IMR-90 (cell line): ENCODE data around the gene CYSLTR2. TPM values are rescaled to one million over a fixed set of nuclear protein-coding genes. Genes with fewer than 3 reads are reported as not detected.

Source experiments
- ATAC-seq: fragments of 200-7000 bp; cut with Tn5 transposase; 2 replicates; pipeline ENCODE4 v1.9.1; 2020; ENCODE audit warnings: low read depth, mild to moderate bottlenecking, moderate library complexity
- BruUV-seq: library from RNA; stranded (reverse); fragments of 400-500 nt; replicated peaks from 2 replicates; lab custom pipeline; 2021; lab: Mats Ljungman, UMichigan
- CTCF ChIA-PET: fragments of 300-600 bp; formaldehyde crosslinking; extraction: SDS; loops from one replicate; lab custom pipeline; 2021; ENCODE audit warnings: antibody characterized with exemption; lab: Yijun Ruan, JAX
- POLR2A ChIA-PET: fragments of 300-600 bp; sonication (Branson Sonifier 250); formaldehyde crosslinking; loops from one replicate; lab custom pipeline; 2022; ENCODE audit warnings: antibody characterized with exemption; ENCODE audit not compliant: unreplicated experiment; lab: Charles Lee
- DNase-seq: peaks from one replicate; pipeline ENCODE4 v3.0.0; 2013
- H2AFZ ChIP-seq: replicated peaks from 2 replicates; pipeline ENCODE3; 2013; ENCODE audit warnings: low read length, mild to moderate bottlenecking; ENCODE audit not compliant: poor library complexity
- H2AK5ac ChIP-seq: 2 replicates; pipeline ENCODE4 v1.6.1; 2013; ENCODE audit warnings: low read depth, low read length, inconsistent platforms
- H2AK9ac ChIP-seq: replicated peaks from 2 replicates; pipeline ENCODE3; 2013; ENCODE audit warnings: mild to moderate bottlenecking, low read depth, low read length, moderate library complexity; ENCODE audit not compliant: poor library complexity
- H2BK120ac ChIP-seq: 2 replicates; pipeline ENCODE4 v1.6.1; 2013; ENCODE audit warnings: low read depth, low read length, inconsistent platforms
- H2BK15ac ChIP-seq: 3 replicates; pipeline ENCODE4 v1.6.1; 2013; ENCODE audit warnings: low read depth, low read length, inconsistent platforms
- H2BK20ac ChIP-seq: 2 replicates; pipeline ENCODE4 v1.6.1; 2013; ENCODE audit warnings: low read depth, mild to moderate bottlenecking, inconsistent platforms, low read length, moderate library complexity
- H2BK5ac ChIP-seq: 2 replicates; pipeline ENCODE4 v1.6.1; 2013; ENCODE audit warnings: mild to moderate bottlenecking, low read depth, low read length, inconsistent platforms; ENCODE audit not compliant: poor library complexity, severe bottlenecking
- H3K14ac ChIP-seq: replicated peaks from 2 replicates; pipeline ENCODE4 v1.6.1; 2013; ENCODE audit warnings: low read depth, low read length, inconsistent platforms
- H3K18ac ChIP-seq: 2 replicates; pipeline ENCODE4 v1.6.1; 2013; ENCODE audit warnings: low read depth, low read length, control low read depth
- H3K23ac ChIP-seq: 2 replicates; pipeline ENCODE4 v1.6.1; 2013; ENCODE audit warnings: low read depth, low read length, inconsistent platforms
- H3K27ac ChIP-seq: 2 replicates; pipeline ENCODE4 v1.5.1; 2013; ENCODE audit warnings: mild to moderate bottlenecking, control low read depth, low read length; ENCODE audit not compliant: insufficient read depth
- H3K27me3 ChIP-seq: 2 replicates; pipeline ENCODE4 v1.6.1; 2013; ENCODE audit warnings: low read length; ENCODE audit not compliant: control insufficient read depth, insufficient read depth
- H3K36me3 ChIP-seq: 2 replicates; pipeline ENCODE4 v1.6.1; 2013; ENCODE audit warnings: low read length, mixed read lengths; ENCODE audit not compliant: control insufficient read depth, insufficient read depth
- H3K4ac ChIP-seq: 2 replicates; pipeline ENCODE4 v1.6.1; 2013; ENCODE audit warnings: low read depth, low read length, inconsistent platforms
- H3K4me1 ChIP-seq: 2 replicates; pipeline ENCODE4 v1.6.1; 2013; ENCODE audit warnings: low read length, mixed read lengths; ENCODE audit not compliant: control insufficient read depth, insufficient read depth
- H3K4me2 ChIP-seq: 2 replicates; pipeline ENCODE4 v1.6.1; 2013; ENCODE audit warnings: low read depth, mild to moderate bottlenecking, control low read depth, low read length, moderate library complexity
- H3K4me3 ChIP-seq: 2 replicates; pipeline ENCODE4 v1.5.1; 2013; ENCODE audit warnings: low read depth, mild to moderate bottlenecking, control low read depth, low read length, moderate library complexity; ENCODE audit not compliant: insufficient read depth
- H3K56ac ChIP-seq: 2 replicates; pipeline ENCODE4 v1.6.1; 2013; ENCODE audit warnings: low read length, inconsistent platforms; ENCODE audit not compliant: insufficient read depth; ENCODE audit errors: extremely low read depth
- H3K79me1 ChIP-seq, 2 experiments: 2 replicates each; pipeline ENCODE4 v1.6.1; 2013; ENCODE audit warnings: low read length in 2 of 2, inconsistent platforms in 1 of 2, low read depth in 1 of 2
- H3K9ac ChIP-seq: 2 replicates; pipeline ENCODE4 v1.6.1; 2013; ENCODE audit warnings: low read depth, low read length, control low read depth
- H3K9me1 ChIP-seq: 2 replicates; pipeline ENCODE4 v1.6.1; 2013; ENCODE audit warnings: low read length, inconsistent platforms; ENCODE audit not compliant: insufficient read depth
- H3K9me3 ChIP-seq: 2 replicates; pipeline ENCODE4 v1.6.1; 2013; ENCODE audit warnings: low read length; ENCODE audit not compliant: control insufficient read depth, insufficient read depth
- H4K20me1 ChIP-seq: 2 replicates; pipeline ENCODE4 v1.6.1; 2013; ENCODE audit warnings: low read length, inconsistent platforms; ENCODE audit not compliant: insufficient read depth
- H4K5ac ChIP-seq: 2 replicates; pipeline ENCODE4 v1.6.1; 2013; ENCODE audit warnings: mild to moderate bottlenecking, low read depth, low read length, control low read depth
- H4K8ac ChIP-seq, 2 experiments: 2 replicates each; pipeline ENCODE4 v1.6.1; 2013; ENCODE audit warnings: low read depth in 2 of 2, low read length in 2 of 2, control low read depth in 1 of 2, inconsistent platforms in 1 of 2
- H4K91ac ChIP-seq: 2 replicates; pipeline ENCODE4 v1.6.1; 2013; ENCODE audit warnings: low read depth, low read length, inconsistent platforms; ENCODE audit not compliant: insufficient read depth
- BHLHE40 ChIP-seq: fragments of 150-350 bp; IDR thresholded peaks from 2 replicates; pipeline ENCODE4 v1.6.1; 2016; ENCODE audit warnings: mild to moderate bottlenecking, low read depth, low read length
- CEBPB ChIP-seq: IDR thresholded peaks from 2 replicates; pipeline ENCODE4 v1.6.1; 2012; ENCODE audit warnings: low read depth, low read length, improper control_type of control experiment
- ELK1 ChIP-seq: fragments of 150-350 bp; IDR thresholded peaks from 2 replicates; pipeline ENCODE4 v1.6.1; 2016; ENCODE audit warnings: low read depth, mild to moderate bottlenecking, low read length, moderate library complexity, borderline replicate concordance
- MAZ ChIP-seq: IDR thresholded peaks from 2 replicates; pipeline ENCODE4 v1.6.1; 2012; ENCODE audit warnings: low read depth, mild to moderate bottlenecking, low read length, improper control_type of control experiment, moderate library complexity, borderline replicate concordance
- MXI1 ChIP-seq: IDR thresholded peaks from 2 replicates; pipeline ENCODE4 v1.6.1; 2012; ENCODE audit warnings: low read depth, mild to moderate bottlenecking, low read length, moderate library complexity, borderline replicate concordance
- NFE2L2 ChIP-seq: fragments of 150-350 bp; IDR thresholded peaks from 2 replicates; pipeline ENCODE4 v1.6.1; 2016; ENCODE audit warnings: low read depth, mild to moderate bottlenecking, low read length
- POLR2A ChIP-seq: IDR thresholded peaks from 2 replicates; pipeline ENCODE4 v1.6.1; 2012; ENCODE audit warnings: mild to moderate bottlenecking, low read depth, low read length
- RAD21 ChIP-seq: IDR thresholded peaks from 2 replicates; pipeline ENCODE4 v1.6.1; 2012; ENCODE audit warnings: low read length, improper control_type of control experiment
- RCOR1 ChIP-seq: IDR thresholded peaks from 2 replicates; pipeline ENCODE4 v1.6.1; 2012; ENCODE audit warnings: mild to moderate bottlenecking, low read length, improper control_type of control experiment; ENCODE audit not compliant: insufficient replicate concordance
- RFX5 ChIP-seq: IDR thresholded peaks from 2 replicates; pipeline ENCODE4 v1.8.0; 2012; ENCODE audit warnings: low read depth, mild to moderate bottlenecking, low read length, moderate library complexity
- SMC3 ChIP-seq: fragments of 150-350 bp; IDR thresholded peaks from 2 replicates; pipeline ENCODE4 v1.6.1; 2016; ENCODE audit warnings: low read depth, mild to moderate bottlenecking, antibody characterized with exemption, low read length, moderate library complexity
- WGBS, 2 experiments: methylation state at CpG; one replicate each; pipeline versions ENCODE4 v1.1.5 to v1.1.7; 2013; ENCODE audit warnings: missing lambda C conversion rate in 2 of 2; ENCODE audit not compliant: insufficient read length in 1 of 2; ENCODE audit errors: extremely low coverage in 2 of 2; 5-methylcytosine and 5-hydroxymethylcytosine counted together
- dilution Hi-C: fragments of 300-500 bp; cut with HindIII; formaldehyde crosslinking; loops from one replicate; pipeline ENCODE4 v1.14.3; 2018; ENCODE audit warnings: low sequenced_read_pairs; ENCODE audit not compliant: unreplicated experiment
- in situ Hi-C: fragments of 300-500 bp; cut with MboI; formaldehyde crosslinking; loops from 3 replicates; pipeline ENCODE4 v1.14.3; 2019; ENCODE audit warnings: low sequenced_read_pairs, inconsistent platforms, mixed read lengths
- intact Hi-C: fragments of 100-400 bp; cut with micrococcal nuclease; formaldehyde crosslinking; loops from 2 replicates; pipeline ENCODE4 v1.10.0; 2022
- polyA plus RNA-seq, 3 experiments: library from polyadenylated mRNA; depleted of rRNA; stranded (reverse); fragments of >200 nt; gene quantifications; 2 replicates each; pipeline ENCODE4 v1.2.3, GENCODE V29; 2012; ENCODE audit warnings: low replicate concordance in 1 of 3
- total RNA-seq: library from RNA; depleted of rRNA; stranded (reverse); fragments of >200 nt; gene quantifications from 2 replicates; pipeline ENCODE4 v1.2.3, GENCODE V29; 2012
- TF ChIP-seq, protein P1 (sequence below): fragments of 150-350 bp; IDR thresholded peaks from 2 replicates; pipeline ENCODE4 v1.6.1; 2017; ENCODE audit warnings: mild to moderate bottlenecking, antibody characterized with exemption, low read length, low read depth
- TF ChIP-seq, protein P2 (sequence below): conservative IDR thresholded peaks from 2 replicates; pipeline ENCODE4 v1.5.1; 2012; ENCODE audit warnings: mild to moderate bottlenecking, low read depth, low read length, improper control_type of control experiment

Gene CYSLTR2
- total and polyA plus RNA-seq, 2 of the 4 experiments (the other 2 are of a cell fraction) = not detected

DNA sequence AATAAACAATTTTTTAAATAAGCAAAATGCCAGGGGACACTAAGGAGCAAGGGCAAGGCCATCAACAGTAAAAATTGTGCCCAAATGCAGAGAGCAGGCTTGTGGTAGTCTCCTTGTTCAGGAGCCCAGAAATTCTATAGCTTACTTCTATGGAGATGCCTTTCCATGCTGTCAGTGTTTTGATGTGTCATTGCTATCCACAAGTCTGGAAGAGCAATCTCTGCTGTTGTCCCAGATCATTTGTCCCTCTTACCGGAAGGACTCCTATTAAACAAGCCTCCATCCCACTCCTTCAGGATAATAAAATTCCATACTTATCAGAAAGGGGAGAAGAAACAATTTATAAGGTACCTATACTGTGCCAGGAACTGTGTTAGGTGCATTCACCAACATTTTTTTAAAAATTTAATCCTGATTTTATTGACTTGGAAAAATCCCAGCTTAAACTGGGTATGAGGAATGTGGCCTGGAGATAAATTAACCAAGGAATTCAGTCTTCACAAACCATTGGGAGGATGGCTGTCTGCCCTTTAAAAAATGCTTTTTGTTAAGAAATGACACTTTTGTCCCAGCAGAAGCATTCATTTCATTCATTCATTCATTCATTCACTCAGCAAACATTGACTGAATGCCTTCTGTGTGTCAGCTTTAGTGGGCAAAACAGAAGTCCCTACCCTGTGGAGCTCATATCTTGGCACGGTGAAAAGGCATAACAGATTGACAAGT is 26.8 kb upstream of the CYSLTR2 start (continued):
- no peak for TF ChIP-seq RCOR1

- Histone ChIP-seq H2BK120ac (no peak overlapping the region), H2AFZ (no peak overlapping the region), H3K9me3 (no peaks in the 10 kb centered on the region; the same call in 1 of the 2 replicates), H4K20me1 (no peaks in the 10 kb centered on the region), H4K5ac (no peak overlapping the region), H2BK15ac (no peak overlapping the region), H3K14ac (no peak overlapping the region), H3K27ac (no peak overlapping the region), H3K4me3 (no peak overlapping the region), H3K4me1 (no peaks in the 10 kb centered on the region; the same call in 1 of the 2 replicates), H2AK5ac (no peak overlapping the region), H3K4me2 (no peak overlapping the region), H3K56ac (no peak overlapping the region), H4K8ac (no peak overlapping the region), H2AK9ac (no peak overlapping the region), H3K27me3 (no peaks in the 10 kb centered on the region; the same call in 1 of the 2 replicates), H2BK5ac (no peak overlapping the region), H3K23ac (no peak overlapping the region), H3K4ac (no peak overlapping the region), H3K79me1 (no peaks in the 10 kb centered on the region), H3K18ac (no peak overlapping the region), H2BK20ac (no peak overlapping the region), H3K9me1 (no peaks in the 10 kb centered on the region; the same call in 1 of the 2 replicates), H3K36me3 (no peaks in the 10 kb centered on the region), H3K9ac (no peak overlapping the region), H4K91ac (no peak overlapping the region)
- no peak for ATAC-seq
- in situ Hi-C loops = no loop called here
- intact Hi-C loops = no loop called here
- dilution Hi-C loops = no loop called here
- ChIA-PET POLR2A (no interaction called here), CTCF (no interaction called here)
- 100% methylated on average over 2 of the region's 4 CpGs; no CpG with 5 or more reads in 1 of the 2 experiments for WGBS, 2 experiments
- no peak for DNase-seq
- BruUV-seq = no TSS peak
- TF ChIP-seq MAZ (no peak), NFE2L2 (no peak), RCOR1 (no peak), BHLHE40 (no peak), ELK1 (no peak), RAD21 (no peak), POLR2A (no peak), SMC3 (no peak), MXI1 (no peak), RFX5 (no peak), CEBPB (no peak)
- TF ChIP-seq, protein P1, sequence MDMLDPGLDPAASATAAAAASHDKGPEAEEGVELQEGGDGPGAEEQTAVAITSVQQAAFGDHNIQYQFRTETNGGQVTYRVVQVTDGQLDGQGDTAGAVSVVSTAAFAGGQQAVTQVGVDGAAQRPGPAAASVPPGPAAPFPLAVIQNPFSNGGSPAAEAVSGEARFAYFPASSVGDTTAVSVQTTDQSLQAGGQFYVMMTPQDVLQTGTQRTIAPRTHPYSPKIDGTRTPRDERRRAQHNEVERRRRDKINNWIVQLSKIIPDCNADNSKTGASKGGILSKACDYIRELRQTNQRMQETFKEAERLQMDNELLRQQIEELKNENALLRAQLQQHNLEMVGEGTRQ = no peak
- TF ChIP-seq, protein P2, sequence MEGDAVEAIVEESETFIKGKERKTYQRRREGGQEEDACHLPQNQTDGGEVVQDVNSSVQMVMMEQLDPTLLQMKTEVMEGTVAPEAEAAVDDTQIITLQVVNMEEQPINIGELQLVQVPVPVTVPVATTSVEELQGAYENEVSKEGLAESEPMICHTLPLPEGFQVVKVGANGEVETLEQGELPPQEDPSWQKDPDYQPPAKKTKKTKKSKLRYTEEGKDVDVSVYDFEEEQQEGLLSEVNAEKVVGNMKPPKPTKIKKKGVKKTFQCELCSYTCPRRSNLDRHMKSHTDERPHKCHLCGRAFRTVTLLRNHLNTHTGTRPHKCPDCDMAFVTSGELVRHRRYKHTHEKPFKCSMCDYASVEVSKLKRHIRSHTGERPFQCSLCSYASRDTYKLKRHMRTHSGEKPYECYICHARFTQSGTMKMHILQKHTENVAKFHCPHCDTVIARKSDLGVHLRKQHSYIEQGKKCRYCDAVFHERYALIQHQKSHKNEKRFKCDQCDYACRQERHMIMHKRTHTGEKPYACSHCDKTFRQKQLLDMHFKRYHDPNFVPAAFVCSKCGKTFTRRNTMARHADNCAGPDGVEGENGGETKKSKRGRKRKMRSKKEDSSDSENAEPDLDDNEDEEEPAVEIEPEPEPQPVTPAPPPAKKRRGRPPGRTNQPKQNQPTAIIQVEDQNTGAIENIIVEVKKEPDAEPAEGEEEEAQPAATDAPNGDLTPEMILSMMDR = no peak
Measured at GRCh38 chr13:48629277-48629676, 24.5 kb upstream of the CYSLTR2 start.
